Measurements from ENCODE around the gene NEK10.

NEK10 gene

DNA sequence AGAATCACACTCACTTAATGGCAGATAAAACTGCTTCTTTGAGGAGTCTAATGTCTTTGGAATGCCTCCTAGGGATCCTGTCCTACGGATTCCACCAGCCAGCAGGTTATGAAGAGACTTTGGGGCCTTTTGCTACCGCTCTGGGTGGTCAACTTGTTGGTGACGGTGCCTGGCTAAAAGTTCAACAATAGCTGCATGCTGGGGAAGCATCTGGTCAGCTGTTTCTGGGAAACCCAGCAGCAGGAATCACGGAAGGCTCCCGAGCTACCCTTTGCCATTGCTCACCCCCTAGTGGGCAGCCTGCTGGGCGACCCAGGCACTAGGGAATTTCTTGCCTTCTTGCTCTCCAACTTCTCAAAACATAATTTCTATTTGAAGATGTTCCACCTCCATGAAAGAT, 263.3 kb downstream of the NEK10 start:
- DNase-seq (ENCODE audit: low read depth): no peak
- no peak overlapping the region for H3K4me3 ChIP-seq (ENCODE audit: low read depth, low read length)
- TF ChIP-seq, protein P1, sequence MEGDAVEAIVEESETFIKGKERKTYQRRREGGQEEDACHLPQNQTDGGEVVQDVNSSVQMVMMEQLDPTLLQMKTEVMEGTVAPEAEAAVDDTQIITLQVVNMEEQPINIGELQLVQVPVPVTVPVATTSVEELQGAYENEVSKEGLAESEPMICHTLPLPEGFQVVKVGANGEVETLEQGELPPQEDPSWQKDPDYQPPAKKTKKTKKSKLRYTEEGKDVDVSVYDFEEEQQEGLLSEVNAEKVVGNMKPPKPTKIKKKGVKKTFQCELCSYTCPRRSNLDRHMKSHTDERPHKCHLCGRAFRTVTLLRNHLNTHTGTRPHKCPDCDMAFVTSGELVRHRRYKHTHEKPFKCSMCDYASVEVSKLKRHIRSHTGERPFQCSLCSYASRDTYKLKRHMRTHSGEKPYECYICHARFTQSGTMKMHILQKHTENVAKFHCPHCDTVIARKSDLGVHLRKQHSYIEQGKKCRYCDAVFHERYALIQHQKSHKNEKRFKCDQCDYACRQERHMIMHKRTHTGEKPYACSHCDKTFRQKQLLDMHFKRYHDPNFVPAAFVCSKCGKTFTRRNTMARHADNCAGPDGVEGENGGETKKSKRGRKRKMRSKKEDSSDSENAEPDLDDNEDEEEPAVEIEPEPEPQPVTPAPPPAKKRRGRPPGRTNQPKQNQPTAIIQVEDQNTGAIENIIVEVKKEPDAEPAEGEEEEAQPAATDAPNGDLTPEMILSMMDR (IDR thresholded peaks at IDR 0.05; ENCODE audit: low read depth, low read length, missing control alignments): no peak

DNA sequence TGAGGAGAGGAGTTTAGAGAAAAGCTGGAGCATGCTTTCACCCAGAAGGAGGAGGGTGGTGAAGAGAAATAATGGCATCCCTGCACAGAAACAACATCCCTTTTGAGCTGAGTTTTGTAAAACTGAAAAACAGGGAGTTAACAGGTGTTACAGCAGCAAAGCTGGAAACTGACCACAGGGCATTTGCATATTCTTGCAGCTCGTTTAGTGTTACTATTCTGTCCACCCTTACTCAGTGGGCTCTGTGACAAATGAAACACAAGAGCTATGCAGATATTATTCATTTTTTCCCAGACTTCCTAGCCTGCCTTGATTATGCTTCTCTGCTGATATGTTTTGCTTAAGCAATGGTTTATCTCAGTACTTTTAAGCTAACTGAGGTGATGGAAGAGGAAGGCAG, 272.0 kb downstream of the NEK10 start:
- no peak for DNase-seq (ENCODE audit: low read depth)
- H3K4me3 ChIP-seq (ENCODE audit: low read depth, low read length): no peak overlapping the region
- TF ChIP-seq, protein P1 (IDR thresholded peaks at IDR 0.05; ENCODE audit: low read depth, low read length, missing control alignments): no peak

DNA sequence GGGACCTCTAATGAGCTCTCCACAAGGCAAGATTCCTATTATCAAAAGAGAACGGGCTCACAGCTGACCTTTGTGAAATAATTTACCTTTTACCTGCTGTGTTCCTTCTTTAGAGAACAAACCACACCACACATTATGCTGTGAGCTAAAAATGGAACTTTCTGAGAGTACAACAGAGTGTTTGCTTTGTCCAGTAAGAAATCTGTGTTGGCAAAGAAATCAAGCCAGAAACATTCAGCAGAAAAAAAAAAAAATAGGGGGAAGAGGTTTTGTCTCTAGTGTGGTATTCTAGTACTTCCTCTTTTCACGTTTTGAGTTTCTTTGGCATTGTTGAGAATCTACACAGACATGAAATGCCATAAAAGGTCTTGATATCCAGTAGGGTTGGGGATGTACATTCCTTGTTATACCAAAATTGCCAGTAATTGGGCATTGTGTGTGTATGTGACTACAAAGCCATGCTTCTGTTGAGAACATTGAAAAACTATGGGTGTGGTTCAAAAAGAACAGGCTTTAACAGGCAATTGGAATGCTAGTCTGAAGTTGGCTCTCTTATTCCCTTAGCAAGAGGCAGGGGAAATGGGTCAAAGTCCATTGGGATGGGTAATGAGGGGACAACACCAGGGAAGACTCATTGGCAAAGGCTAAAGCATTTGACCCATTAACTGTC, 273.5 kb downstream of the NEK10 start:
- no peak overlapping the region for H3K4me3 ChIP-seq (ENCODE audit: low read depth, low read length)
- DNase-seq (ENCODE audit: low read depth): no peak
- TF ChIP-seq, protein P1 (IDR thresholded peaks at IDR 0.05; ENCODE audit: low read depth, low read length, missing control alignments): no peak

DNA sequence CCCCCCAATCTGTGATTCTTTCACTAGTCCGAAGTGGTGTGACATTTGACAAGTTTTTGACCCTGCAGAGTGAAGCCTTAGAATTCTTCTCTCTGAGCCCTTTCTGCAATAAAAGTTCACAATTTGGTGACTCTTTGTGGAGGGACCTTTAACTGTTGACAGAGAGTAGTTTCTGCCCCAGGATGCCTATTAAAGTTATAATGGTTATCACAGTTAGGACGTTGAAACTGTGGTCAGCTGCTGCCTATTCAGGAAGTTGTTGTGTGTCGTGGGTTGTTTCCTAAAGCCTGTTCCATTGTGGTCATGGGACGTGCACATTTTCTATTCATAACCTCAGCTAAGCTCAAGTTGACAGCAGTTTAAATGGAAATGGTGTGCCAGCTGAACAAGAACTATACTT, 274.5 kb downstream of the NEK10 start:
- no peak for DNase-seq (ENCODE audit: low read depth)
- no peak overlapping the region for H3K4me3 ChIP-seq (ENCODE audit: low read depth, low read length)
- TF ChIP-seq, protein P1 (IDR thresholded peaks at IDR 0.05; ENCODE audit: low read depth, low read length, missing control alignments): no peak

DNA sequence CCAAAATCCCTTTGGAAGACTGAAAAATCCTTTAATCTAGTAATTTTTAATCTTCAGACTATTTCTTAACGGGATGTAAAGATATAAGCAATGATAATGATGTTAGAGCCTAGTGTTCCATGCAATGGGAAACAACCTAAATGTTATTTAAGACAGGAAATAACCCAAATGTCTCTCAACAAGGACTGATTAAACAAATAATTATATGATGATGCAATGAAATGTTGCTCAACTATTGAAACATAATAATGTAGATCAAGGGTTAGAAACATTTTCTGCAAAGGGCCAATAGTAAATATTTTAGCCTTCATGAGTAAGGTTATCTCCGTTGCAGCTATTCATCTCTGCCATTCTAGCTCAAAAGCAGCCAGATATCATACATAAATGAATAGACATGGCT, 275.4 kb downstream of the NEK10 start:
- no peak for DNase-seq (ENCODE audit: low read depth)
- H3K4me3 ChIP-seq (ENCODE audit: low read depth, low read length): no peak overlapping the region
- TF ChIP-seq, protein P1 (IDR thresholded peaks at IDR 0.05; ENCODE audit: low read depth, low read length, missing control alignments): no peak

DNA sequence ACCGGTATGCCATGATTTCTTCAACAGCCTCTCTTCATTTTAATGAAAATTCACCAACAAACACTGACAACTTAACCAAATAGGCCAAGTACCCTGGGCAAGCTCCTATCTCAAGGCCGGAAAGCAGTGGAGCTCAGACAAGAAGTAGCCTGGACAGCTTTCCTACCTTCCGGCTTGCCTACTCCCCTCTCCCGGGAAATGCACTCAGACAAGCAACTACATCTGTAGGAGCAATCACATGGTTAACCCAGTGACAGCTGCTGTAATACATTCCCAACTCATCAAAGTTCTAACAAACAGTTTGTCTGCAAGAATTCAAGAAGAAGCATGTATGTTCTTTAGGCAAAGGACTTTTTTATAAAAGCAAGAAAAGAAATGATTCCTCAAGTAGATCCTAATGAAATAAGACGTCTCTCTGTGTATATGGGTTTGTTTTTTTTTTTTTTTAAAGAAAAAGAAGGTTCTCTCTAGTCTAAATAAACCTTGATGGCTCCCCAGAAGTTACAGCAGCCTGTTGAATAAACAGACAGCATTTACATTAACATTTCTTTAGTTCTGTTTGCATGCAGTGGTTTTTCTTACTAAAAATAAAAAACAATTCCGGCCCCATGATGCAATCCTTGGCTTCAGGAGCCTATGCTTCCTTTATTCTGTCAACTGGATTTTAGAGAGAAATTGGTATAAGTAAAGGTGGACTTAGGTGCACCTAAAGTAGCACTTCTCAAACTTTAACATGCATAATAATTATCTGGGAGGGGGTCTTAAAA, 278.7 kb downstream of the NEK10 start:
- DNase-seq (ENCODE audit: low read depth): no peak
- H3K4me3 ChIP-seq (ENCODE audit: low read depth, low read length): no peak overlapping the region
- TF ChIP-seq, protein P1 (IDR thresholded peaks at IDR 0.05; ENCODE audit: low read depth, low read length, missing control alignments): no peak

All from GM12864 (cell line).